Kidney capillary endothelial cell (primary cell): ENCODE measurements around the gene ANTKMT.

Experiments used
- DNase-seq: peaks from one replicate; pipeline ENCODE4 v3.0.0-alpha.2; 2018; ENCODE audit warnings: low spot score

The ANTKMT gene

GRCh38 chr16:764848-765487 is 44.0 kb downstream of the ANTKMT start:
- DNase-seq, result no peak

GRCh38 chr16:765488-765865 is 44.5 kb downstream of the ANTKMT start:
- no peak for DNase-seq

- DNase-seq, result no peak
Measured at GRCh38 chr16:766008-766819, 45.3 kb downstream of the ANTKMT start.

DNA sequence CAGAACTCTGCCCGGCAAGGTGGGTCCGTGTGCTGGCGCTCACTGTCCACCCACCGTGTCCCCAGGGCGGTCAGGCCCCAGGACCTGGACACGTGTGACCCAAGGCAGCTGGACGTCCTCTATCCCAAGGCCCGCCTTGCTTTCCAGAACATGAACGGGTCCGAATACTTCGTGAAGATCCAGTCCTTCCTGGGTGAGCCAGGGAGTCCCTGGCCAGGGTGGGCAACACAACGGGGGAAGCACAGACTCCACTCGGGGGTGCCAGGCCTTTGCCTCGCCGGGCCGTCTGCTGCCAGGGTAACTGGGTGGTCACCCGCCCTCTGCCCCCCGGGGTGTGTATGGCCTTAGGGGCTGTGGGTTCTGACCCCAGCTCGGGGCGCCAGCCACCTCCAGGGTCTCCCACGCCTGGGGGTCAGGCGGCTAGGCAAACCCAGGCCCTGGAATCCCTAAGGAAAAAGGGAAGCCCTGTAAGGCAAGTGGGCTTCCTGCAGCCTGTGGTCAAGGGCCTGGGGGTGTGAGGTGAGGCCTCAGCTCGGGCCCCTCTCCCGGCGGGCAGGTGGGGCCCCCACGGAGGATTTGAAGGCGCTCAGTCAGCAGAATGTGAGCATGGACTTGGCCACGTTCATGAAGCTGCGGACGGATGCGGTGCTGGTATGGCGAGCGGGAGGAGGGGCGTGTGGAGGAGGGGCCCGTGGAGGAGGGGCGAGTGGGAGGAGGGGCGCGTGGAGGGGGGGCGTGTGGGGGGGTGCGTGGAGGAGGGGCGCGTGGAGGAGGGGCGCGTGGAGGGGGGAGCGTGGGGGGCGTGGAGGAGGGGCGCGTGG is 46.1 kb downstream of the ANTKMT start:
- DNase-seq, result no peak

- DNase-seq, result no peak
Measured at GRCh38 chr16:767743-768235, 46.8 kb downstream of the ANTKMT start.

DNA sequence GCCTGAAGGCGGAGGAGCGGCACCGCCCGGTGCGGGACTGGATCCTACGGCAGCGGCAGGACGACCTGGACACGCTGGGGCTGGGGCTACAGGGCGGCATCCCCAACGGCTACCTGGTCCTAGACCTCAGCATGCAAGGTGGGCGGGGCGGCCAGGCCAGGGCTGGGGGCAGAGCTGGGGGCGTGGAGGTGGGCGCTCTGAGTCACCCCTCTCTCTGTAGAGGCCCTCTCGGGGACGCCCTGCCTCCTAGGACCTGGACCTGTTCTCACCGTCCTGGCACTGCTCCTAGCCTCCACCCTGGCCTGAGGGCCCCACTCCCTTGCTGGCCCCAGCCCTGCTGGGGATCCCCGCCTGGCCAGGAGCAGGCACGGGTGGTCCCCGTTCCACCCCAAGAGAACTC is 47.5 kb downstream of the ANTKMT start:
- DNase-seq, result no peak

DNA sequence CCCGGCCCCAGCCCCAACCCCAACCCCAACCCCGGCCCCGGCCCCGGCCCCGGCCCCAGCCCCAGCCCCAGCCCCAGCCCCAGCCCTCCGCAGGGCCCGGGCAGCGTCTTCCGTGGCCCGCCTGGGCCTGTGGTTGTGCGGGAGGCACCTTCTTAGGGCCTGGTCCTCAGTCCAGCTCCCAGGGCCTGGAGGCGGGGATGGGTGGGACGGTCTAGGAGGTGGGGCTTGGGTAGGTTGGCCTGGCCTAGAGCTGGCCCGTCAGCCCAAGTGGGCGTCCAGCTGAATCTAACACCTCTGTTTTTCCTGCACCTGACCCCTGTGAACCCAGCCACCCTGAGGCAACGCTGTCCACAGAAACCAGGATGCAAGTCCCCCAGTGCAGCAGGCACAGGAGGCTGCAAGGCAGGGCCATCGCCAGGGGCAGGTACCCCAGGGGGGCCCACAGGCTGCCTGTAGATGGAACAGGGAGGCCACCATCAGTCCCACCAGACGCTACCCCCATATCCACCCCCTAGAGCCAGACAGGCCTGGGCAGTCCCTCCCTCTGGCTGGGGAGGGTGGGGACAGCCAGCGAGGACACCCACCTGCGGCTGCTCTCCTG is 48.3 kb downstream of the ANTKMT start:
- DNase-seq, result no peak

DNA sequence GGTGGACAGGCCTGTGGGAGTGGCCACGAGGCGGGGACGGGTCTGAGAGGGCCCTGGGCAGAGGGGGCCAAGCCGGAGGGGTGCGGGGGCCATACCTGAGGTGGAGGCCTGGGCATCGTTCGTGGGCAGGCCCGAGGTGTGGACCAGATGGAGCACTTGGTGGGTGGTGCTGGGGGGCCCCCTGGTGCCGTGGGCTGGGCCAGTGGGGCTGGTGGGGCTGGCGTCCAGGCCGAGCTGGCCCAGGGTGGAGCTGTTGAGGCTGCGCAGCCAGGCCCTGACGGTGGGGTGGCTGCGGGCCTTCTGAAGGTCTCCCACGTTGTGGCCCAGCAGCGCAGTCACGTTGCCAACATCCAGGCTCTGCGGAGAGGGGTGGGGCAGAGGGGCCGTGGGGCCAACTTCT is 49.0 kb downstream of the ANTKMT start:
- DNase-seq, result no peak

- DNase-seq, result no peak
Measured at GRCh38 chr16:770411-770810, 49.5 kb downstream of the ANTKMT start.
